Endometrial microvascular endothelial cells (primary cell): ENCODE measurements around the gene TRIM8. TPM values are rescaled to one million over a fixed set of nuclear protein-coding genes. Genes with fewer than 3 reads are reported as not detected.
"Not testable (repeated sequence)": the region's sequence is repeated elsewhere in the genome, so short reads cannot be mapped to it uniquely, and the experiment has no call there.

ENCODE experiments used
- in situ Hi-C: cut with HindIII; loops from 2 replicates; pipeline ENCODE4 v1.10.0; 2017; ENCODE audit warnings: low sequenced_read_pairs, low pct_unique_long_range_greater_than_20kb; ENCODE audit errors: inconsistent ontology term
- total RNA-seq: library from RNA; depleted of rRNA; stranded (reverse); fragments of >200 nt; gene quantifications from one replicate; pipeline ENCODE4 v1.2.3, GENCODE V29; 2015; ENCODE audit errors: inconsistent ontology term

Gene TRIM8
- total RNA-seq, 1 donor from 2014 or later: 161 TPM

GRCh38 chr10:102677331-102678067, 33.2 kb downstream of the TRIM8 start:
- in situ Hi-C loops: no loop called here

- in situ Hi-C loops: no loop called here
These were observed 33.8 kb downstream of the TRIM8 start for GRCh38 chr10:102678068-102678400.

- in situ Hi-C loops: no loop called here
These were observed 34.6 kb downstream of the TRIM8 start for GRCh38 chr10:102678842-102679289.

GRCh38 chr10:102679596-102679995, 35.3 kb downstream of the TRIM8 start:
- in situ Hi-C loops: no loop called here

GRCh38 chr10:102681696-102682095, 37.4 kb downstream of the TRIM8 start:
- in situ Hi-C loops: no loop called here

- in situ Hi-C loops: no loop called here
These were observed 38.1 kb downstream of the TRIM8 start for GRCh38 chr10:102682416-102682815.

- in situ Hi-C loops: no loop called here
These were observed 38.7 kb downstream of the TRIM8 start for GRCh38 chr10:102682981-102683380.

- in situ Hi-C loops: no loop called here
These were observed 39.5 kb downstream of the TRIM8 start for GRCh38 chr10:102683736-102684135.

GRCh38 chr10:102691285-102692066, 47.2 kb downstream of the TRIM8 start:
- in situ Hi-C loops: no loop called here

- in situ Hi-C loops: not testable (repeated sequence)
These were observed 51.1 kb downstream of the TRIM8 start for GRCh38 chr10:102695401-102695800.

- in situ Hi-C loops: no loop called here
These were observed 52.5 kb downstream of the TRIM8 start for GRCh38 chr10:102696736-102697135.

GRCh38 chr10:102698894-102699293, 54.6 kb downstream of the TRIM8 start:
- in situ Hi-C loops: no loop called here

- in situ Hi-C loops: no loop called here
These were observed 57.0 kb downstream of the TRIM8 start for GRCh38 chr10:102701272-102701671.

- in situ Hi-C loops: no loop called here
These were observed 57.5 kb downstream of the TRIM8 start for GRCh38 chr10:102701796-102702195.

- in situ Hi-C loops: no loop called here
These were observed 58.5 kb downstream of the TRIM8 start for GRCh38 chr10:102702742-102703141.

GRCh38 chr10:102704915-102705314, 60.6 kb downstream of the TRIM8 start:
- in situ Hi-C loops: no loop called here

- in situ Hi-C loops: no loop called here
These were observed 61.3 kb downstream of the TRIM8 start for GRCh38 chr10:102705531-102705930.
